Mucosa of descending colon (tissue), 3 donors: ENCODE measurements around the gene USP32. TPM values are rescaled to one million over a fixed set of nuclear protein-coding genes. Genes with fewer than 3 reads are reported as not detected.

ENCODE experiments used
- ATAC-seq: fragments of 200-7000 bp; cut with Tn5 transposase; one replicate; pipeline ENCODE4 v1.9.1; 2020; ENCODE audit warnings: mild to moderate bottlenecking, moderate library complexity
- DNase-seq, 3 donors: peaks; one replicate each; pipeline ENCODE4 v3.0.0-alpha.2; 2020
- H3K36me3 ChIP-seq: fragments of 200-600 bp; one replicate; pipeline ENCODE4 v1.8.0; 2021; ENCODE audit warnings: low read depth, mild to moderate bottlenecking
- H3K4me1 ChIP-seq: fragments of 200-600 bp; one replicate; pipeline ENCODE4 v1.8.0; 2021; ENCODE audit warnings: low read depth, mild to moderate bottlenecking
- H3K4me3 ChIP-seq: fragments of 200-600 bp; one replicate; pipeline ENCODE4 v1.8.0; 2021; ENCODE audit warnings: mild to moderate bottlenecking
- H3K9me3 ChIP-seq: fragments of 200-600 bp; one replicate; pipeline ENCODE4 v1.8.0; 2021; ENCODE audit warnings: mild to moderate bottlenecking
- CTCF ChIP-seq: fragments of 200-600 bp; IDR thresholded peaks from one replicate; pipeline ENCODE4 v1.8.0; 2022; ENCODE audit warnings: antibody characterized with exemption, mild to moderate bottlenecking
- intact Hi-C, 2 donors: fragments of 100-400 bp; cut with DNase I in 1 of 2; cut with micrococcal nuclease in 1 of 2; formaldehyde crosslinking; loops; one replicate each; pipeline versions ENCODE4 v1.11.0 to v1.11.1; 2022; cut with DNase I, micrococcal nuclease
- total RNA-seq, 3 donors: library from RNA; stranded (reverse); fragmentation: NEBNext Ultra II Directional in 2 of 3; extraction: Animal tissue kit (Norgen Biotek cat#: 25700) in 2 of 3; gene quantifications; one replicate each; pipeline versions ENCODE4 v1.2.1 to v1.2.4, GENCODE V29; 2021 to 2023
- donor health status: DM: no; HTN: no; CAD: no; lungs with moderate emphysema.
- donor health status: DM: no; HTN: no; CAD: no.
- donor health status: DM: no; HTN: yes; CAD: no.

USP32 gene
- total RNA-seq, 3 donors from 2014 or later, result 37.2 to 52.3 (median 38.5) TPM

GRCh38 chr17:60169921-60170817 is 221.8 kb downstream of the USP32 start:
- TF ChIP-seq CTCF, result no peak
- Histone ChIP-seq H3K4me1 (peaks cover 28% of the 10 kb centered on the region), H3K36me3 (no peaks in the 10 kb centered on the region), H3K9me3 (no peaks in the 10 kb centered on the region), H3K4me3 (no peak overlapping the region)
- intact Hi-C loops, result no loop called here
- peak; percentile 68 for ATAC-seq
- peak; percentile 85 to 90 (median 87) for DNase-seq

DNA sequence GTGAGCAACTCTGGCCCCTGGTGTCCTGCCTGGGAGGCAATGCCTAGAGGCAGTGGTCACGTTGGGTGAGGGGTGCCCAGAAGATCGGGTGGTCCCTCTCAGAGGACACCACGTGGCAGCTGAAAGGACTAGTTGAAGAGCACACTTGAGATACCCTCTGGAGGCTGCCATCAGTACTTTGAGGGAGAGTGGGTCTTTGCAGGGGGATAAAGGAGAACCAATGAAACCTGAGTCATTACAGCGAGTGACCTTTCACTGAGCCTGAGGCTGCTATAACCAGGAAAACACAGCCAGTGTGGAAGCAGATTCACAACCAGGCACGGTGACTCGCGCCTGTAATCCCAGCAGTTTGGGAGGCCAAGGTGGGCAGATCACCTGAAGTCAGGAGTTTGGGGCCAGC is 223.3 kb downstream of the USP32 start:
- Histone ChIP-seq H3K36me3 (no peaks in the 10 kb centered on the region), H3K9me3 (no peaks in the 10 kb centered on the region), H3K4me1 (peaks cover 28% of the 10 kb centered on the region), H3K4me3 (no peak overlapping the region)
- no peak for TF ChIP-seq CTCF
- DNase-seq, result no peak
- no peak for ATAC-seq
- intact Hi-C loops, result no loop called here

DNA sequence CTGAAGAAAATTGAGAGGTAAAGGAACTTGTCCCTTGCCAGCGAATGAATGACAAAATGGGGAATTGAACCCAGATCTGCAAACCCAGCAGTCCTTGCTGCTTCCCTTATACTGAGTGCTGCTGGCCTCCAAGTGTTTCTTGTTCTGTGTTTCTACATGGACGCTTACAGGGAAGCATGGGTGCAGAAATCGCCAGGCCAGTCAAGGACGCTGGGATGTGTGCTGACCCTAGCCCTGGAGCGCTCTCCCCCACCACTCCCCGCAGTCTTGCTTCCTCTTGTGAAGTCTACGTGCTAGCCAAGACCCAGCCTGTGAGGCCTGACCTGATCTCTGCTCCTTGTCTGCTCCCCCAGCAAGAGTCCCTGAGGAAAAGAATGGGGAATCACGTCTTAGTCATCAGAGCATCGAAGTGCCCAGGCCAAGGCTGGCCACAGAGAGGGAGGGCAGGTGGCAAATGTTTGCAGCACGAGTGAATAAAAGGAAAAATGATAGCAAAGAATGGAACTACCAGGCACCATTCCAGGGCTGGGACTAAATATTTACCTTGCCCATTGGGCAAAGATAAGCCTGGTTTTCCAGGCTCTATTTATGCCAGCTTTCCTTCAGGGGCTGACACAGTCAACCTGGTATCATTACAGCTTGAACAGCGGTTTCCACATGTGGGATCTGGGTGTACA is 224.7 kb downstream of the USP32 start:
- DNase-seq (peak in 2 of 3 donors; percentile 42 to 43), ATAC-seq (peak; percentile 7)
- Histone ChIP-seq H3K36me3 (no peaks in the 10 kb centered on the region), H3K4me3 (no peak overlapping the region), H3K9me3 (no peaks in the 10 kb centered on the region), H3K4me1 (peaks cover 28% of the 10 kb centered on the region)
- intact Hi-C loops, result no loop called here
- TF ChIP-seq CTCF, result no peak

DNA sequence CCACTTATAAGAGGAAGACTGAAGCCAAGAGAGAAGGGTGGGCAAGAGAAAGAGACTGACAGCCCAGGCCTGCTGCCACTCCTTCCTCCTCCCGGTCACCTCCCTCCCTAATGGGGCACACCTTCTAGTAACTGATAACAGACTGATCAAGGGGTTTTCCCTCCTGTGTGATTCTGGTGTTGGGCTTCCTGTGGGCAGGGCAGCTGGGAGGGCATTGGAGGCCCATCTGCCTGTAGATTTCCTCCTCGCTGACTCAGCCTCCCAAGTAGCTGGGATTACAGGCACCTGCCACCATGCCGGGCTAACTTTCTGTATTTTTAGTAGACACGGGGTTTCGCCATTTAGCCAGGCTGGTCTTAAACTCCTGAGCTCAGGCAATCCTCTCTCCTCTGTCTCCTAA is 226.0 kb downstream of the USP32 start:
- DNase-seq, result peak; percentile 66 to 73 (median 72)
- Histone ChIP-seq H3K9me3 (no peaks in the 10 kb centered on the region), H3K4me3 (no peak overlapping the region), H3K4me1 (peaks cover 25% of the 10 kb centered on the region), H3K36me3 (no peaks in the 10 kb centered on the region)
- peak; percentile 85 for ATAC-seq
- intact Hi-C loops, result no loop called here
- no peak for TF ChIP-seq CTCF

DNA sequence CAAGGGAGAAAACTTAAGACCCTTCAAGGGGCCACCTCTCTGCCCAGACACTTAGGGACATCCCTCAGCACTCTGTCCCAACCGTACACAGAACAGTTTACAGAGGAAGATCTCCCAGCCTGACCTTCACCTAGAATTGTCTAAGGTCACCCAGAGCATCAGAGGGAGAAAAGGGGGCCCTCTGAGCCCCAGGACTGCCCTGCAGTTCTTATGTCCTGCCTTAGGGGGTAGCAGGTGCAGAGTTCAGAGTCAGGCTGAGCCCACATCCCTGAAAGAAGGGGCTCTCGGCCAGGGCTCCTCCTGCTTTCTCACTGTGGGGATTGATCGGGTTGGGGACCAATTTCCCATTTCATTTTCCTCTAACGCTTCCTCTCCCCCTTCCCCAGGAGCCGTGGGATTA is 226.7 kb downstream of the USP32 start:
- Histone ChIP-seq H3K9me3 (no peaks in the 10 kb centered on the region), H3K4me1 (peaks cover 18% of the 10 kb centered on the region), H3K36me3 (no peaks in the 10 kb centered on the region), H3K4me3 (no peak overlapping the region)
- intact Hi-C loops, result no loop called here
- ATAC-seq (no peak), DNase-seq (no peak)
- no peak for TF ChIP-seq CTCF
